NCI-H2107 treated with DMSO at 0.1 percent for 48 hours (cell line): ENCODE data around the gene HIRA.
A peak's percentile ranks its signal among the peaks of the same experiment; 100 is the strongest.

Experiments
- DNase-seq: peaks from one replicate; lab custom pipeline; 2025; ENCODE audit not compliant: unreplicated experiment; lab: John Stamatoyannopoulos, UW

Gene HIRA

GRCh38 chr22:19287076-19287707 lies 144.3 kb downstream of the HIRA start:
- peak; percentile 91 for DNase-seq

- DNase-seq: no peak
These were observed 145.7 kb downstream of the HIRA start for GRCh38 chr22:19285831-19286230.
